HG03280 (cell line): ENCODE results near the gene OGFOD3.
"Not testable (repeated sequence)": the region's sequence is repeated elsewhere in the genome, so short reads cannot be mapped to it uniquely, and the experiment has no call there.

Experiments
- ATAC-seq: cut with Tn5 transposase; IDR thresholded peaks from one replicate; pipeline ENCODE4 v1.9.1; 2021; ENCODE audit warnings: mild to moderate bottlenecking, moderate library complexity; ENCODE audit not compliant: unreplicated experiment

OGFOD3 gene

DNA sequence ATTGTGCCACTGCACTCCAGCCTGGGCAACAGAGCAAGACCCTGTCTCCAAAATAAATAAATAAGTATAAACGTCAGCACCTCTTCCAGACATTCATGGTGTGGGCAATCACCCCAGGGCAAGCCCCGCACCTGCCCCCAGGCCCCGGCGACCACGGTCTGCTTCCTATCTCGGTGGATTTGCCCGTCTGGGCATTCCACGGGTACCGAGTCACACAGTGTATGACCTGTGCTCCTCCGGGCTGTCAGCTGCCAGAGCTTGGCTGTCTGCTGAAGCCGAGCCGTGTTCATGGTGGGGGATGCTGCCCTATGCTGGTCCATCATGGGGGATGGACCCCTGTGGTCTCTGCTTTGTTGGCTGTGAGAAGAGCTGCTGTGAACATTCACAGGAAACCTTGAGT is 16.7 kb upstream of the OGFOD3 start:
- ATAC-seq = no peak

DNA sequence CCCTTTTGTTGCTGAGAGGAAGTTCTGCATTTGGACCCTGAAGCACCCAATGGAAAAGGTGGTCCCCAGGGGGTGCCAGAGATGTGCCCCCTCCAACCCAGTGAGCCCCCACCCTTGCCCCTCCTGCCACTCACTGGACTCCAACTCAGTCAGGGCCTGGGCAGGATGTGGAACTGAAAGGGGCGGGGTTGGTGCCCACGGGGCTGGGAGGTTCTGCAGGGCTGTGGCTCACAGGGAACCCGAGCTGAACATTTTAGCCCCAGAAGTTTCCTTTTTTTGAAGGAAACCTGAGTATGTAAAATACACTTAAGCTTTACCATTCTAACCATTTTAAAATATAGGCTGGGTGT is 15.8 kb upstream of the OGFOD3 start:
- ATAC-seq = no peak

DNA sequence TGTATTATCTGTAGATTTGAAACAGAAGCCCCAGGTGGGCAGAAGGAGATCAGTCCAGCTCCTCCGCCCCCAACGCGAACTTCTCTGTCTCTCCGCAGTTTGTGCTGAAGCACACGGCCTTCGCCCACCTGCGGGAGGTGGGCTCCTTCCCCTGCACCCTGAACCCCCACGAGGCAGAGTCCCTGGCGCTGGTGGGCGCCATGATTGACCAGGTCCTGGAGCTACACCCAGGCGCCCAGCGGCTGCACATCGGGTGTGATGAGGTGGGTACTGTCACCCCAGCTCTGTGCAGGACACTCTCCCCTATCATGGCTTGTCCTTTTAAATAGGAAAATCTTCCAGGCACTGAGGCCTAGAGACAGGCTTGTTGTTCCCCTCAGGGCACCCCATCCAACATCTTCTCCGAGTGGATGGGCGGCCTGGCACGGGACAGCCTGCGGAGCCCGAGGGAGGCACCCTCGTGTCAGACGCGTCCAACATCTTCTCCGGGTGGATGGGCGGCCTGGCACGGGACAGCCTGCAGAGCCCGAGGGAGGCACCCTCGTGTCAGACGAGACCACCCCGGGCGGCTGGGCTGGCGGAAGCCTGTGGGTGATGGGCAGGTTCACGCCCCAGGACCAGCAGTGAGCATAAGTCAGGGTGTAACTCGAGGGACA is 15.3 kb upstream of the OGFOD3 start:
- ATAC-seq = no peak

DNA sequence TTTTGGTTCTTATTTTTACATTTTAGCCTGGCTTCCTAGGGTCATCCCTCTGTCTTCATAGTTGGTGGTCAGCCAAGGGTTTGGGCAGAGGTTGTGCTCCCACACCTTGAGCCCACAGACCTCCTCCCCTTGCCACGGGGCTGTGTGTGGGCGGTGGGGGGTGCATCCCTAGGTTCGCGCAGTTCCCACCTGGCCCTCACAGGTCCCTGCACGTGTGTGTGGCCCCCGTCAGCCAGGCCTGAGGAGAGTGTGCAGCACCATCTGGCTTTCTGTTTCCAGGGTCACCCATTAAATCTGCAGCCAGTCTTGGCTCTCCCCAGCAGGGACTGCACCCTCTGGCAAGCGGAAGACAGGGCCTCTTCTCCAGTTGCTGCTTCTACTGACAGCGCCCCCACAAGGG is 13.6 kb upstream of the OGFOD3 start:
- ATAC-seq = no peak

DNA sequence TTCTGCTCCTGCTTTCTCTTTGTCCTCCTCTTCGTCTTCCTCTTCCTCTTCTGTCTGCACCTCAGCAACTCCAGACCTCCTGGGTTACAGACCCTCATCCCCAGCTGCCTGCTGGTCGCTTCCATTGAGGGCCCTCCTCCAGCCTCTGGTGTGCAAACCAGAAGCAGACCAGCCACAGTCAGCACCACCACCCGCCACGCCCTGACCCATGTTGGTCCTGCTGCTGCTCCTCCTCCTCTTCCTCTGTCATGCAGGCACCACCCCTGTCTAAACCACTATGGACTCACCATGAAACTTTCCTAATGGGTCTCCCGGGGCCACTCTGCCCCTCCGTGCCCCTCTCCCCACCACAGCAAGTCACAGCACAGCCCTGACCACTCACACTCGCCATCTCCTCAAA is 11.4 kb upstream of the OGFOD3 start:
- ATAC-seq = no peak

DNA sequence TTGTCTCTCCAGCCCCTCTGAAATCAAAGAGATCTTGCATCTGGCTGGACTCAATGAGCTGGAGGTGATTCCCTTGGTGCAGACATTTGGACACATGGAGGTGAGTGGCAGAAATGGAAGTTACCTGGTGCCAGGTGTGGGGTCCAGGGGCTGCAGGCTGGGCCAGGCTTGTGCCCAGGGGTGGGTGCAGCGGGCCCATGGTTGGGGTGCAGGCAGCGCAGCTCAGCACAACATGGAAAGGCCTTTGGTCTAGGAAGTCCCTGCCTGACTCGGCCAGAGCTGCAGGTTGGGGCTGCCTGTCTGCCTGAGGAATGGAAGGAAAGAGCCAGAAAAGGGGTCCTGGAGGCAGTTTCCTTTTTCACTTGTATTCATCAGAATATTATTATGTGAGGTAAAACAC is 10.2 kb upstream of the OGFOD3 start:
- ATAC-seq = no peak

DNA sequence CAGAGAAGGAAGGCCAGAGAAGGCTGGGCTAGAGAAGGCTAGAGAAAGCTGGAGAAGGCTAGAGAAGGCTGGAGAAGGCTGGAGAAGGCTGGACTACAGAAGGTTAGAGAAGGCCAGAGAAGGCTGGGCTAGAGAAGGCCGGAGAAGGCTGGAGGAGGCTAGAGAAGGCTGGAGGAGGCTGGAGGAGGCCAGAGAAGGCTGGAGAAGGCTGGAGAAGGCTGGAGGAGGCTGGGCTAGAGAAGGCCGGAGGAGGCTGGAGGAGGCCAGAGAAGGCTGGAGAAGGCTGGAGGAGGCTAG is 6.4 kb upstream of the OGFOD3 start:
- no peak for ATAC-seq

DNA sequence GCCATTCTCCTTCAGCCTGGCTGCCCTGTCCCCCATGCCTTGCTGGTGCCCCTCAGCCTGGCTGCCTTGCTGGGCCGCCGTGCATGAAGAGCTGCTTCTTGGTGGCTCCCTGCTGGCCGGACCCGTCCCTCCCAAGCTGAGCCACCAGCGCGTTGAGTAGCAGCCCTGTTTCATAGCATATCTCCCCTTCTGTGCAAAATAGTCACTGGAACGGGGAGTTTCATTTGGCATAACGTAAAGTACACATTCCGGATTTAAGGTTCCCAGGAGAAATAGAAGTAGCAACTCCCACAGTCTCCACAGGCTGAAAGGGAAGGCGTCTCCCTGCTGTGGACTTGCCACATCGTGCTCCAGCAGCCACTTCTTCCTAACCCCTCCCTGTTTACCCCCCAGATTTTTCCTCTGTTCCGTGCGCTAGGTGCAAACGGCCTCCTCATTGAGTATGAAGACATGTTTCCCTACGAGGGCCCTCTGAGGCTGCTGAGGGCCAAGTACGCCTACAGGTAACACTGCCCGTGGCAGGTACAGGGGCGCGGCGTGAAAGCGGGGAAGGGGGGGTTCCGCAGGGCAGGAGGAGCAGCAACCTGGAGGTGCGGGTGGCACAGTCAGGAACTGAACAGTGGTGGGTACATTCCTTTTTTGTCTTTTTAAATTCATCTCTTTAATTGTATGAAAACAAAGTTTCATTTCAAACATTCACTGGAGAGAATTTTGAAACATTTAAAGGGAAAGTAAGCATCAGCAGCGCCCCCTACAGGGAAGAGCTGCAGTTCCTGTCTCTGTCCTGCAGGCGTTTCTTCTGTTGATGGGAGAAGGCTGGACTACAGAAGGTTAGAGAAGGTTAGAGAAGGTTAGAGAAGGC is 5.8 kb upstream of the OGFOD3 start:
- no peak for ATAC-seq

DNA sequence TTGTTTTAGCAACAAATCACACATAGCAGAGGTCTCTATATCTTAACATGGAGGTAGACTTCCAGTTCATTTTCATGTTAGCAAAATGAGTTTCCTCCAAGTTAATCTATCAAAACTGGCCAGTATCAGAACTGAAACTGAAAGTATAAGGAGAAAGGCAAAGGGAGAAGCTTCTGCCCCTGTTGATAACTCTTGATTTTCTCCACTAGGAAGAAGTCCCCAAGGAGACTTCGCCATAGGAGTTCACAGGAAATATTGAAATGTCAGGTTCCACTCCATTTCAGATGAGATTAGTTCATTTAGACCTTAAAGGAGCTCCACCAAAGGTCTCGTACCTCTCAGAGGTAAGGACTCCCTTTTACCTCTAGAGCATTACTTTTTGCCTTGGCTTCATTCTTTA is 1.2 kb upstream of the OGFOD3 start:
- ATAC-seq = no peak

DNA sequence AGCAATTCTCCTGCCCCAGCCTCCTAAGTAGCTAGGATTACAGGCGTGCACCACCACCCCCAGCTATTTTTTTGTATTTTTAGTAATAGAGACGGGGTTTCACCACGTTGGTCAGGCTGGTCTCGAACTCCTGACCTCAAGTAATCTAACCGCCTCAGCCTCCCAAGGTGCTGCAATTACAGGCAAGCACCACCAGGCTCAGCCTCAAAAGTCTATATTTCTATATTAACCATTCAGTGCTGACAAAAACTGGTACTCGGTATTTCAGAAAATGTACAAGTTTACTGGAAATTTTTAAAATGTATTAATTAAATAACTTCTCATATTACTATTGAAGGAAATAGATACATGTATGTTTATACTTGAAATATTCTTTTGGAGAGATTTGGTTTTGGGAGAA is 1.6 kb downstream of the OGFOD3 start:
- no peak for ATAC-seq

DNA sequence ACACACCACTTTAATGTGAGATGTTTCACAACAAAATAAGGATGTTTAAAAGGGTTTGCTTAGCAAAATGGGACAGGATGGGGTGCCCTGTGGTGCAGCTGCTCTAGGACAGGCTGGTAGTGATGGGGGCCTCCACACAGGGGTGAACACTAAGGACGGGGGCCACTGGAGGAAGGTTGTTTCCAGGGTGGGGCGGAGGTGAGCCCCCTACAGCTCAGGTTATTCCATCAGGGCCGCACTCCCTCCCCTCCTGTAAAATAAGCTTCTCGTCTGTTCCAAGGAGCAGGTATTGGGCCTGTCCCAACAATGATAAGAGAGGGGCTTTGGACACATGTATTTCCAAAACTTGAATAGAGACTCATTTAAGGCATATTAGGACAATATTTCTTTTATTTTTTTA is 2.1 kb downstream of the OGFOD3 start:
- ATAC-seq = no peak

DNA sequence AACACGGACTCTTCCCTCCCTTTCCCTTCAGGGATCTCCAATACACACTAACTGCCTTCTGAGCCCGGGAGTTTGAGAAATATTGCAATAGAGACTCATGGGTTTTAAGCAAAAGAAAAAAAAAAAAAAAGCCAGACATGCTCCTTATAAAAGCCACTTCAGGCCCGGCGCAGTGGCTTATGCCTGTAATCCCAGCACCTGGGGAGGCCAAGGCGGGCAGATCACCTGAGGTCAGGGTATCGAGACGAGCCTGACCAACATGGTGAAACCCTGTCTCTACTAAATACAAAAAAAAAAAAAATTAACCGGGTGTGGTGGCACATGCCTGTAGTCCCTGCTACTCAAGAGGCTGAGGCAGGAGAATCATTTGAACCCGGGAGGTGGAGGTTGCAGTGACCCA is 2.6 kb downstream of the OGFOD3 start:
- ATAC-seq = no peak

DNA sequence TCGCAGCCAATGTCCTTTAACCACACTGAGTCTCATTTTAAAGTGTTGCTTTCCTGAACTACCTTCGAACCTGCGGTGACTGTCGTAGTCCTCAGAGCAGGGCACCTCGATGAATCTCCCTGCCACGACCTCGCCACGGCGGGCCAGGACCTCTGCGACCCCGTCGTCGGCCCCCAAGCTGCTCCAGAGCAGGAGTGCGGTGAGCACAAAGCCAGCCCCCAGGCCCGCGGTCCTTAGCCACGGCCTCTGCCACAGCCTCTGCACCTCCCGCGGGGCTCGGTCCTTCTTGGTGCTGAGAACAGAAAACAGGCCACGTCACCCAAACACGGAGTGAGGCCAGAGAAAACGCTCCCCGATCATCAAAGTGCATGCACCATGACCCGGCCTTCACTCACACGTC is 3.0 kb downstream of the OGFOD3 start:
- ATAC-seq = no peak

DNA sequence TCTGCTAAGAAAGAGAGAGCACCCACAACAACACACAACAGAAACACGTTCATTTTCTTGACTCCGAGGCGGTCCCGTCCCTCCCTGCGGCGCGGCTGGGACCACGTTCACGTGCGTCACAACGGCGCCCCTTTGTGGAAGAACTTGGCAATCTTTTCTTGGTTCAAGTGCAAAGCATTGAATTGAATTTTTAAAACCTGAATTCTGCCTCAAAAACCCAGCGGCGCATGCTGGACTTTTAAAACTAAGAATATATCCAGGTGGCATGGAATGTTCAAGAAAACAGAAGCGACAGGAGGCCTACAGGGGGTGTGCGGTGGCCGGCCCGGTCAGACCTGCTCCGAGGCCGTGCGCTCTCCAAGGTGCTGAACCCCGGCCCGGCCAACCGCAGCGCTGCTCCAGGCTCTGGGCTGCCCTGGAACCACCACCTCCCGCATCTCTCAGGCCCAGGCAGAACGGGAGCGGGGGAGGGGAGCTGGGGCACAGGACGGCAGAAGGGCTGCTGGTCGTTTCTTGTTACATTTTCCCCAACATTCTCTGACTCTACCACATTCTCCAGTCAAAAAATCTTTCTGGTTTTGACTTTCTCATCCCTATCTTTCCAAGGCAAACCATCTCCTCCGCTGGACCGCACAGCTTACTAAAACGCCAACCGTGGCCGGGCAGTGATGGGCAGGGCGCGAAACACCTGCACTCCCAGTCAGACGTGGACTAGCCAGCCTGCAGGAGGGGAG is 3.7 kb downstream of the OGFOD3 start:
- ATAC-seq = no peak

DNA sequence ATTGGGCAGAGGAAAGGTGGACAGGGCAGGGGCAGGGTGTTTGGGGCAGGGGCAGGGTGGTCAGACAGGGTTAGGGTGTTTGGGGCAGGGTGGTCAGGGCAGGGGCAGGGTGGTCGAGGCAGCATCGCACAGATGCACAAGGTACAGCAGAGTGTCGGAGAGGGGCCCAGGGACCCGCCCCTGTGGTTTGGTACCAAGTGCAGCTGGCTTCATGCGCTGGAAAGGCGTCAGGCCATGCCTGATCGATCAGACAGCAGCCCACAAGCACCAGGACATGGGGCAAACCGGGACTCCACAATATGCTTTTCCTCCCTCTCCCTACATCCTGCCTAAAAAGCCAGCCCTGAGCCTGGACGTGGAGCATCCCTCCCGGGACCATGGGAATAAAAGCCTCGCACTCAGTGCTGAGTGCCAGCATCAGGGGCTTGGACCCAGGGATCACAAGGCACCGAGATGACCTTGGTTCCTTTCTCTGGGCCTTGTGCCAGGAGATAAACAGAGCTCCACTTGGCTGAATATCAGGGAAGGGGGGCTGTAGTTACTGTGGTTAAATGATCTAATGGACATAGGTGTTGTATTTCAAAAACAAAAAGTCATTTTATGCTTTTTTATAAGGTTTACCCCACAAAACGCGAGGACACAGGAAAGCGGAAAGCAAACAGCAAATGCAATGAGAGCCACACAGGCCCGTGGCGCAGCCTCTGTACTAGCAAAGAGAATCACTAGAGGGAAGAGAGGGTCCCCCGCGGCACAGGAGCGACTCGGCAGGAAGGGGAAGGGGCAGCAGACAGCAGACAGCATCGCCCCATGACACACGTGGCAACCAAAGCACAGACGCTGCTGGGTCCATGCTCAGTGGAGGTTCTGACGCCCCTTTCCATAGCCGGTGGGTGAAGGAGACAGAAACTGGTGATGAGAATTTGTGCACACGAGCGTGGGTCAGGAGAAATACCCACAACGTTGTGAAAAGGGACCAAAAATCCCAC is 5.6 kb downstream of the OGFOD3 start:
- no peak for ATAC-seq

DNA sequence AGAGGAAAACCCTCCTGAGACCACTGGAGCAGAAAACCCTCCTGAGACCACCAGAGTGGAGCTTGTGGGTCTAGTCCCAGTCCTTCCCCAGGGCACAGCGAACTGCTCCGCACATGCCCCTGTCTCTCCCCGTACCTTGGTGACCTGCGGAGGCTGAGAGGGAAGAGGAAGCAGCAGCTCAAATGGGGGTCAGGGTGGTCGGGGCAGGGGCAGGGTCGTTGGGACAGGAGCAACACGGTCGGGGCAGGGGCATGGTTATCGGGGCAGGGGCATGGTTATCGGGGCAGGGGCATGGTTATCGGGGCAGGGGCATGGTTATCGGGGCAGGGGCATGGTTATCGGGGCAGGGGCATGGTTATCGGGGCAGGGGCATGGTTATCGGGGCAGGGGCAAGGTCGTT is 6.3 kb downstream of the OGFOD3 start:
- ATAC-seq = not testable (repeated sequence)

DNA sequence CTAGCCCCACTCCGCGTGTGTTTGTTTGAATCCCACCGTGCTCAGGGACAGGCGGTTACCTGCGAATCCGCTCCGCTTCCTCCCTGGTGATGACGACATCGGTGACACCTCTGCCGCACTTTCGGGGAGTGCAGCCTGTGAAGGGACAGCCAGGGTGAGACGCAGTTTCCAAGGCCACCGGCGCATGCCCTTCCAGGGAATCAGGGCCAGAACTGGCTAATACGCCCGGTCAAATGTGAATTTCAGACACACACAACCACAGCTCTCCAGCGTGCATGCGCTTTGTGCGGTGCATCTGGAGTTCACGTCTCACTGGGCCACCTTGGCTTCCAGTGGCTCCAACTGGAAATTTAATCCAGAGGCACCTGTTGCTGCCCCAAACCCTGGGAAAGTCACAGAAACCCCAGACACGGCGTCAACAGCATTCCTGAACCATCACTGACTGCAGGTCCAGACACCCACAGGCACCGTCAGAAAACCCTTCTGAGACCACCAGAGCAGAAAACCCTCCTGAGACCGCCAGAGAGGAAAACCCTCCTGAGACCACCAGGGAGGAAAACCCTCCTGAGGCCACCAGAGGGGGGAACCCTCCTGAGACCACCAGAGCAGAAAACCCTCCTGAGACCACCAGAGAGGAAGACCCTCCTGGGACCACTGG is 6.9 kb downstream of the OGFOD3 start:
- ATAC-seq = no peak

DNA sequence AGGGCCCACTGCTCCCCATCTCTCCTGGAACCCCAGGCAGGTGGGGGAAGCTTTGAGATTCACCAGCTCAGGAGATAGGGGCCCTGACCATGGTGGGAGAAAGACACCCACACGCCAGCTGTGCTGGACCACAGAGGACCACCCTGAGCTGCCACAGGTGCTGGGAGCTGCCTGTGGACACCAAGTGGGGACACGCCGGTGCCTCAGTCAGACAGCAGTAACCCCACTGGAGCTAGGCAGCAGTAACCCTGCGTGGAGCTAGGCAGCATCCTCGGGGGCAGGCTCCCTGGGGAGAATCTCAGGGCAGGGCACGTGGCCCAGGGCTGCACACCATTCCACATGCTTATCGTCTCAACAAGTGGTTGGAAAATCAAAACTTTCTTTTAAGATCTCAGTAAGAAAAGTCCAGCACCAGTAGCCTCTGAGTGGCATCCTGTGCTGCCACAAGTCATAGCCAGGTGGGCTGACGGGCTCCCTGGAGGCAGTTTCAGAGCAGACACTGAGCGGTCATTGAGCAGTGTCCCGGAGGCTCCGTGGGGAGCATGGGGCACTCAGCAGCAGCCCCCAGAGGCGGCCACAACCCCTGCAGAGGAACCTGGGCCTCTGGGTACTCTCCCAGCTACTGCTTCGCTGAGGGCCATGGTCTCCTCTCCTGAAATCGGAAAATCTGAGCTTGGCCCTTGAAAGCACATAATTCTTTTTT is 8.2 kb downstream of the OGFOD3 start:
- no peak for ATAC-seq

DNA sequence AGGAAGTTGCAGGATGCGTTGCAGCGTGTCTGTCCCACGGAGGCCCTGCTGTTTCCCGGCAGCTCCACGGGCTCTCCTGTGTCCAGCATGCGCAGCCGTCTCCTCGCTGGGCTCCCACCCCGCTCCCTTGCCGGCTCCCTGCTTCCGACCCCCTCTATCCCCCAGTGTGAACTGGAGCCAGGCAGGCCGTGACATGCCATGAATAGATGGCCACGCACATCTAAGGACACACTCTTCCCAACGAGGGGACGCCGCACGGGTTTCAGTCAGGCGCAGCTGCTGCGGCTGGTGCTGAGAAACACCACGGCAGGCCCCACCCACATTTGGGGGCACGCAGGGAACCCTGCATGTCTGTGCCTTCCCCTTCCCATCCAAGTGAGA is 9.5 kb downstream of the OGFOD3 start:
- no peak for ATAC-seq
